ENCODE results near the gene DCDC2.
"Not testable (repeated sequence)": the region's sequence is repeated elsewhere in the genome, so short reads cannot be mapped to it uniquely, and the experiment has no call there.

DCDC2 gene

DNA sequence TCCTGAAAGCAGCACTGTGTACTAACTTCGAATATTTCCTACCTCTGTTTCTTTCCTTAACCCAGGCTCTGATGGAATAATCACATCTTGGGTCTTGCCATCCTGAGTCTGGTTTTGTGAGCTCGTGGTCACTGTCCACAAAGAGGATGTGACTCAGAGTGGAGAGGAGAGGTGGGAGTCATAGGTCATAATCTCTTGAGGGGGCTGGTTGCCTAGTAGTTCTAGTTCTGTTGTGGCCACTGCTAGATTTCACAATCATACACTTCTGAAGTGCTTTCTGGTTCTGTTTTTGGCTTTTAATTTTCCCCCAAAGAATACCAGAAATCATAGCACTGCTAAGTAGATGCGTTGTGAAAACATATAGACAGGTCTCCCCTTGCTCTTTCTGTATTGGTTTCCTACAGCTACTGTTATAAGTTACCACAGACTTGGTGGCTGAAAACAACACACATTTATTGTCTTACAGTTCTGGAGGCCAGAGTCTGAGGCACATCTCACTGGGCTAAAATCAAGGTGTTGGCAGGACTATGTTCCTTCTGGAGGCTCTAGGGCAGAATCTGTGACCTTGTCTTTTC is 129.1 kb downstream of the DCDC2 start:
- no peak for DNase-seq (ENCODE audit: low read depth, low spot score)

DNA sequence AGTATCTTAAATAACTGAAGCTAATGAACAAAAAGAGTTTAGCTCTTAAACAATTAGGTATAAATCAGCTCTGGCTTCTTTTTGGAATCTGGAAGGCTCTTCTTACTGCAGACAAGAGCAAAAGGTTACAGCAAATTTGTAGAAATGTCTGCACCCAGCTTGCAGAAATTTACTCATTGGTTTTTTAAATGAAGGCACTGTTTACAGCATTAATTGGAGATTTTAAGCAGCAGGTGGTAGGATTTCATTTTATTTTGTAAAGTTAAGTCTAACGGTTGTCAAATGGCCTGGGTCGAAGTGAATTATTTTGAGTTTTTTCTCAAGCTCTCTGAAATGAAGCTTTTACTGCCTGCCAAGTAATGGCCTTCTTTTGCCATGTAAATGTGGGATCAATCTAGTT is 129.7 kb downstream of the DCDC2 start:
- H3K27ac ChIP-seq = no peak overlapping the region

More for the DNA sequence above, 129.1 kb downstream of the DCDC2 start:
- no peak overlapping the region for H3K27ac ChIP-seq

DNA sequence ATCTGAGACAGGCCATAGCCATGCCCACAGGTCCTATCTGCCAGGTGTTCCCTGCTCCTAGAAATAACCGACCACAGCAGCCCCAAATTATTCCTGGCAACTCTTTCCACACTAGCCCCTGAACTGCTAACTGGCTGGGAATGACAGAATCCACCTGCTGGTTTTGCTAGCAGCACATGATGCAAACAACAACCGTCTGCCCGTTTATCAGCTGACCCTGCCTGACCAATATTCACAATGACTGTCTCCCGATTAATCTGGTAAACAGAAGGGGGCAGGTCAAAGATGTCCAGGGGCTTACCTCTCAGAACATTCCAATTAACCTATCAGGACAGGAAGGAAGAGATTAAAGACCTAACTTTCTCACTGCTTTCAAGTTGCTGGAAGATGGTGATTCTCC is 130.3 kb downstream of the DCDC2 start:
- no peak overlapping the region for H3K27ac ChIP-seq
- no peak for DNase-seq (ENCODE audit: low read depth, low spot score)

More for the DNA sequence above, 129.7 kb downstream of the DCDC2 start:
- DNase-seq (ENCODE audit: low read depth, low spot score) = no peak

DNA sequence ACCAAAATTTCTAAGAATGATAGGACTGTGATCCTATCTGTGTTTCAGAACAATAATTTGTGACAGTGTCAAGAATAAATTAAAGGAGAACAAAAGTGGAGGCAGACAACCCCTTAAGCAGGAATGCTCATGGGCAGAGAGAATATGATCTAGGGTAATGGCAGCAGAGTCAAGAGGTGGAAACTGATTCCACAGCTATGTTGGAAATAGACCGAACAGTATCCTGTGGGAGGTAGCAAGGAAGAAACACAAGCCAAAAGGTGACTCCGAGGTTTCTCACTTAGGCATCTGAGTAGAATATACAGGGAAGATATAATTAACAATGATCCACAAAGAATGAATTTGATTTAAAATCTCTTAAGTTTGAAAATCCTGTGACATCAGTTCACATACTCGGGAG is 131.3 kb downstream of the DCDC2 start:
- no peak overlapping the region for H3K27ac ChIP-seq

DNA sequence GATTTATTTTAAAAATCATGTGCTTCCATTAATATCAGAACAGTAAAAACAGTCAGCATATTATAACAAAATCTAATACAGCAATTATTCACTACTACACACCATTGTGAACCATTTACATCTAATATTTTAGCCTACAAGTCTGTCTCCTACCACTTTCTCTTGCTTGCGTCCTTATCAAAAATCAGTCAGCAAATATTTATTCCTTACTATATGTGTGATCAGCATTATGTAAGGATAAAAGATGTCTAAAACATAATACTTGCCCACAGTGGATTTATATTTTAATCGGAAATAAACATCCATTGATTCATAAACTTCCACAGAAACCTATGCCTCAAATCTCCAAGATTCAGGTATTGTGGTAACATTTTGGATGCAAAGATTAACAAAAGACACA is 132.0 kb downstream of the DCDC2 start:
- no peak for DNase-seq (ENCODE audit: low read depth, low spot score)
- no peak overlapping the region for H3K27ac ChIP-seq

More for the DNA sequence above, 131.3 kb downstream of the DCDC2 start:
- DNase-seq (ENCODE audit: low read depth, low spot score) = no peak

DNA sequence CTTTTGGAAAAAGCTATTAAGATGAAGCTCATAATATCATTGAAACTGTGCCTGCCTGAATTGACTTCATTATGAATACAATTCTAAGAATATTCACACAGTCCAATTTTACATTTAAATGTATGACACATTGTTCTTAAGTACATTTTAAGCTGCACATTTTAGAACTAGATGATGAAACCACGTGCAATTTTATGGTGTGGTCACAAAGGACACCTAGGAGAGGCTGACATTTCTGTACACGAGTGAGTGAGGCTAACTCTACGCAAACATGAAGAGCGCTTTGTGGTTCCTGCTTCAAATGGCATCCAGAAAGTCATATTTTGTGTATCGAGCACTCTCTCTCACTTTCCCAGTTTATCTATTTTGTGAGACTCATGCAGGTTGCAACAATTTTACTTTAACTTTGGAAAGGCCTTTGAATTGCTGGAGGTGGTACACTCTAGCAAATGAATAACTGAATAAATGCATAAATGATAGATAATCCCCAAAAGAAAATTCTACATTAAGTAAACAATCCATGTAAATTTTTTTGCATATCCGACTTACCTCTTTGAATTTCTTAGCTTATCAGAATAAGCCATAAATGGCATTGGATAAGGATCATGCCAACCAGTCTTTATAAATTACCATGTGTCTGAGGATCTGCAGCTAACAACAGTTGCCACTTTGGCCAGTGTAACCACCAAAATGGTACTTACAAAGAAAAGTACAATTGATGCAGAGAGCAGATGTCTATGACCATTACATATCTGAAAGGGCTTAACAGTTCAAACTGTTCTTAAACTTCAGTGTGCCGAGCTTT is 134.5 kb downstream of the DCDC2 start:
- DNase-seq (ENCODE audit: low read depth, low spot score) = no peak
- H3K27ac ChIP-seq = peak overlapping the region; percentile 35

DNA sequence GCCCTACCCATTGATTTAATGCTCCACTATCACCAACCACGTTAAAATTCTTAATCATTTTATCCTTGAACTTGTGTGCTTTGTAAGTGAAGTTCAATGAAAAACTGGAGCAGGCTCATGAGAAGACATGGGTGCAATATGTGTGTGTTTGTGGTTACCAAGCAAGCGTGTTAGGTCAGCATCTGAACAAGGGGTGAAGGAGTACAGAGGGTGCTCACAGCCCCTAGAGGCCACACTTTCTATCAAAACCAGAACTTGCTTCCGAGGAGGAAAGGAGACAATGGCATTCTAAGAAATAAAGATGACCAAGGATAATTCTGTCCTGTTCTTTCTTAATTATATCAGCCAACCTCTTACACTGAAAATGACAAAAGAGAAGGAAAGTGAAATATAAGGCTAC is 138.2 kb downstream of the DCDC2 start:
- DNase-seq (ENCODE audit: low read depth, low spot score) = no peak
- H3K27ac ChIP-seq = no peak overlapping the region

DNA sequence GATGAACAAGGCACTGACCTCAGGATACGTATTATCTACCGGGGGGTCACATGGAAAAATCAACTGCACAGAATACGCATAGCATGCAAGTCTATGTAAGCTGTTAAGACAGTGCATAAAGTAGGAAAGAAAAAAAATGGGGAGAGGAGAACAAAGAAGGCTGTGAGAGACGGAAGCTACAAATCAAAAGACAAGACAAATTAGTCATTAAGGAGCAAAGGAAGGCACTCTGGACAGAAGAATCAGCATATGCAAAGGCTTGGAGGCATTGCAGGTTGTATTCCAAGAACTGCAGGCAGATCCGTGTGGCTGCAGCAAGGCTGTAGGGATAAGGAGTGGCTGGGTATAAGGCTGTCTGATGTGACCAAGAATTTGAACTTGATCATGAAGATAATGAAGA is 142.9 kb downstream of the DCDC2 start:
- no peak for DNase-seq (ENCODE audit: low read depth, low spot score)
- H3K27ac ChIP-seq = no peak overlapping the region

DNA sequence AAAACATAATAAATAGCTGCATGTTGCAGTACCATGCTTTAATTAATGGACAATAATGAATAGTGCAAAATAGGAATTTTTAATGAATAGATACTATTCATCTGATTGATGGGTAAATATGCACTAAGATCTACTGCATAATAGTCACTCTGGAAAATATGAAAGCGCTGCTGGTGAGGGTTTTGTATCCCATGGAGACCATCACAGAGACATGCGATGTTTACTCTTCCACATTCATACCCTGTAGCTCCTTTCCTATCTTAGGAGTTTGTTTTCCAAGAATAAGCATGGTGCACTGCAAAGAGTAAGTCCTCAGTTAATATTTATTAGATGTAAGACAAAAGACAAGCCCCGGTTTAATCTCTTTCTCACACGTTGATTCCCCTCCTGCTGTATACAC is 150.4 kb downstream of the DCDC2 start:
- H3K27ac ChIP-seq = no peak overlapping the region
- DNase-seq (ENCODE audit: low read depth, low spot score) = no peak

DNA sequence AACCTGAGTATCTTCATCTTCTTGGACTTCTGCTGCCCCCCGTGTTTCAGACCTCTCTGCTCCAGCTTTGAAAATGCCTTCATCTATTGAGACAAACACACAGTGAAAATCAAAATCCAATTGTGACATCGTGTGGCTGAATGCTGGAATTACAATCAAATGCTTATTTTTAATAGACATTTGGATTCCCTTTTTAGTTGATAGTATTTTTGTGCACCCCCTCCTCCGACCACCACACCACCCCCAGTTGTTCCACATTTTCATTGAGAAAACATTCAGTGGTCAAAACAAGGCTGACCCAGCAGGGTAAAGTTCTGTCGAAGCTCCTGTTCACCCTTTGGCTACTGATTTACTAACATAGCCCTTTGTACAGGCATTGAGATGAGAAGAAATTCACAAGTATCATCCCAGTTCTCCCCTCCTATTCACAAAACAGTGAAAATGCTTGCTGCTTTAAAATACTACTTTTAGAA is 152.8 kb downstream of the DCDC2 start:
- DNase-seq (ENCODE audit: low read depth, low spot score) = no peak
- no peak overlapping the region for H3K27ac ChIP-seq

DNA sequence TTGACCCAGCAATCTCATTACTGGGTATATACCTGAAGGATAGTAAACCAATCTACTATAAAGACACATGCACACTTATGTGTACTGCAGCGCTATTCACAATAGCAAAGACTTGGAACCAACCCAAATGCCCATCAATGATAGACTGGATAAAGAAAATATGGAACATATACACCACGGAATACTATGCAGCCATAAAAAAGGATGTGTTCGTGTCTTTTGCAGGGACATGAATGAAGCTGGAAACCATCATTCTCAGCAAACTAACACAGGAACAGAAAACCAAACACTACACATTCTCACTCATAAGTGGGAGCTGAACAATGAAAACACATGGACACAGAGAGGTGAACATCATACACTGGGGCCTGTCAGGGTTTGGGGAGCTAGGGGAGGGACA is 153.7 kb downstream of the DCDC2 start:
- not testable (repeated sequence) for H3K27ac ChIP-seq; DNase-seq (ENCODE audit: low read depth, low spot score)

DNA sequence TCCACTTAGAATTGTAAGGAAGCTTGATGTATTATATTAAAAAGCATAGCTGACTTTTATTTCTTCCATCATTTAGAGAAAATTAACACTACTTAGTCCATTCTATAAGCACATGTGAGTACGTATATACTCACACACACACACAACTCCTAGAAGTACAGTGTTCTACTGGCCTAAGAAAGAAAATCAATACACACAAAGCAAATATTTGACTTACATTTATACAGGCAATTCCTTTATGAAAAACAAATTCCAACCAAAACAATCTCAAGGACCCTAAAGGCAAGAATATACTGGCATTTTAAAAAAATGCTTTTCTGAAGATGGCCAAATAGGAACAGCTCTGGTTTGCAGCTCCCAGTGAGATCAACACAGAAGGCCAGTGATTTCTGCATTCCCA is 160.0 kb downstream of the DCDC2 start:
- DNase-seq (ENCODE audit: low read depth, low spot score) = no peak
- H3K27ac ChIP-seq = no peak overlapping the region

DNA sequence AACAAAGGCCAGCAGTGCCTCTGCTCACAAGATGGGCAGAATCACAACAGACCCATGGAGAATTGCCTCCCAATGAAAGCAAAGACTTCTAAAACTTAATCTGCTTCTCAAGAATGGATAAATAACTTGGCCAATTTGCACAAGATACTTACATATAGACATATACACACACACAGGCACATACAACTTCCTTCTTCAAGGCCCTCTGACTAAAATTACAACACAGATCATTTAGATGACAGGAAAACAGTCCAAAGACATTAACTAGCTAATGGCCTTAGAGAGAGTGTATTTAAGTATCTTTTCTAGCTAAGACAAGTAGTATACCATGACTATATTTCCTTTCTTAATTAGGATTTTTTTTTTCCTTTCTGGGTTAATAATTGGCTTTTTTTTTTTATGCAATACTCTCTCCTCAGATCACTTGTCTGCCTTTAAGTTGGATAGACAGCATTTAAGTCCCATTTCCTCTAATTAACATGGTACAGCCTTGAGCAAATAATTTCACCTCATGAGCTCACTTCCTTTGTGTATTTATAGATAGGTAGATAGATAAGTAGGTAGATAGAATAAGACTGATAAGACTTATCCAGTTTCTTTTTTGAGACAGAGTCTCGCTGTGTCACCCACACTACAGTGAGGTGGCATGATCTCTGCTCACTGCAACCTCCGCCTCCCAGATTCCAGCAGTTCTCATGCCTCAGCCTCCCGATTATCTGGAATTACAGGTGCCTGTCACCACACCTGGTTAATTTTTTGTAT is 161.8 kb downstream of the DCDC2 start:
- H3K27ac ChIP-seq = no peak overlapping the region
- DNase-seq (ENCODE audit: low read depth, low spot score) = no peak

DNA sequence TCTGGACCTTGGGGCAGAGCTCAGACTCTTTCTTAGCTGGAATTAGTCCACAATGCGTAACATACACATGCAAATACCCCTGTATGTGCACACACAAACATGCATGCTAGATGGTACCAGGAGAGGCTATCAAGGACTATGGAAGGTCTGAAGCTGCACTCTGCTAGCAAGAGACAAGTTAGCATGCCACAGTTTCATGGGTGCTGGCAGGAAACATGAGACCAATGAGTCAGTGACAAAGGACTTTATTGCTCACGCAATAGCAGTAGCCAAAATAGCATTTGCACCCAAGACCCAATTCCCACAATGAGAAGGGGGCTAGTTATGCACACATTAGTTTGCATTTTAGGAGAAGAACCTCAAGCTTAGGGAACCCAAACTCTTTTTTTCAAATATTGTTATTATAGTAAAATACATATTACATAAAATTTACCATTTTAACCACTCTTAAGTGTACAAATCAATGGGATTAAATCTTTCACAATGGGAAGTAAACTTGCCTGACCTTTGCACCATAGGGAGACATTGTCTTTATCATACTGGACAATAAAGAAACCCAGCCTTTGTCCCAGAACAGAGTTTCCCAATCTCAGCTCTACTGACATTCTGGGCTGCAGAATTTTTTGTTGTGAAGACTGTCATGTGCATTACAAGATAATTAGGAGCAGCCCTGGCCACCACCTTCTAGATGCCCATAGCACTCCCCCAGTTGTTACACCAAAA is 162.7 kb downstream of the DCDC2 start:
- no peak overlapping the region for H3K27ac ChIP-seq
- no peak for DNase-seq (ENCODE audit: low read depth, low spot score)

DNA sequence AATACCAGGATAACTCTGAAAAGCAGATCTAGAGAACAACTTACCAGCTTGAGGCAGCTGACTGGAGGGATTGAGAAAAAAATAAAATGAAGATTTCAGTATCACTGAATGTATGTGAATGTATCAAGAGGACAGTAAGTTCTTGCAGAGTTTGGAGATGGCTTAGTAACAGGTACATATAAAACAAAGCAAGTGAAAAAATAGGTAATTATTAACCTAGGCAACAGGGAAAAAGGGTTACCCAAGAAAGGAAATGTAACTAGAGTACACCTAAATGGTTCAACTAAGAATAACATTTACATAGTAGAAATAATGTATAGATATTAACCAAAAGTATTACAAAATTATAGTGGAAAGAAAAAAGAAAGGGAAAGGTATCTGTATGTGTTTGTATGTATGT is 164.5 kb downstream of the DCDC2 start:
- H3K27ac ChIP-seq = no peak overlapping the region
- no peak for DNase-seq (ENCODE audit: low read depth, low spot score)

DNA sequence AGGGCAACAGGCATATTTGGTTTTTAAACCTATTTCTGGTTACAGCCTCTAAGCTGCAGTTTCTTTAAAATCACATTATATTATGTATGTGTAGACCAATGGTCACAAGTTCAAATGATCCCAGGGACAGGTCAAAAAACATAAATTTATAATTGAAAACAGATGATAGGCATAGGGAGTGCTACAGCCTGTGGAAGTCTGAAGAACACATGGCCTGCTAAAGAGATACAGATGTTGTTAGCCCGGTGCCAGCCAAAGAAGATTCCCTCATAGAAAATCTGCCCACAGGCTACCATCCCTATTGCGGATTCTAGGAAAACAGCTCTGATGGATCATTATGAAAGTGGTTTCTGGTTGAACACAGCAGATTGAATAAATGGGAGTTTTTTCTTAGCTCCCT is 166.5 kb downstream of the DCDC2 start:
- H3K27ac ChIP-seq = no peak overlapping the region
- no peak for DNase-seq (ENCODE audit: low read depth, low spot score)

DNA sequence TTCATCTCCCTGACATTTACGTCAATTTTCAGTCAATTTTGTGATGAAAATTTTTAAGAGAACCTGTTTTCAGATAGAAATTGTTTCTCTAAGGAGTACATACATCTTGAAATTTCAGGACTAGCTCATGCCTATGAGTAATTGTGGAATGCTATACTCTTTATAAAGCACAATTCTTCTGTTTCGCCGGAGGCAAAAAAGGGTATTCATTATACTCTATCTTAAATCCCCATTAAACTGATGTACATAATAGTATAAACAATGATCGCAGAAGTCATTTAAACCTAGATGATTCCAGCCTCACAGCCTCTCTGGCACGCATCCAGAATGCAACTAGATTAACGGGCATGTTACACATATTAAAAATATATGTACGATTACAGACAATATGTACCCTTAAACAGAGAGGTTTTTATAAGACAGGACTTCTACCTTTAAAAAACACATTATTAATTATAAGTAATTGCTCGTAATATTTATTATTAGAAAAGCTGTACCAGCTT is 169.2 kb downstream of the DCDC2 start:
- no peak for DNase-seq (ENCODE audit: low read depth, low spot score)
- H3K27ac ChIP-seq = no peak overlapping the region

DNA sequence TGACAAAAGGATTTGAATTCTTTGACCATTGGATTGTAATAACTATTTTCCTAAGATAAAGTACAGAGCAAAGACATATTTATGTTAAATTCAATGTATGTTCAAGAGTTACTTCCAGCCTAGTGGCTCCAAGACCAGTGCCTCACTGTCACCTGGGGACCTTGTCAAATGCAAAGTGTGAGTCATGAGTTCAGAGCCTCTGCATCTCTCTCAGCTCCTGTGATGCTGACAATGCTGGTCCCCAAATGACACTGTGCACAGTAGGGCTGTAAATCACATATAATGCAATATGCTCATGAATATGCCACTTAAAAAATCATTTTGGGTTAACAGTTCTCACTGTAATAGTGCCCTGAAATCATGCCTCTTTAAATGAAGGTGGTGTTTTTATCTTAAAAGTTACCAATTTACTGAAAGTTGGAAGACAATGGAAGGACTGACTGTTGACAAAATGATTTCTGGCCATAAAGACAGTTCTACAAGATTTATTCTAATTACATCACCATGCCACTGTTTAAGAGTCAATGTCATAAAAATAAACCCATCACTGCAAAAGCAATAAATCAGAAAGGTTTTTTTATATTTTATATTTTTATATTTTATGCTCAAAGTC is 169.8 kb downstream of the DCDC2 start:
- DNase-seq (ENCODE audit: low read depth, low spot score) = no peak

DNA sequence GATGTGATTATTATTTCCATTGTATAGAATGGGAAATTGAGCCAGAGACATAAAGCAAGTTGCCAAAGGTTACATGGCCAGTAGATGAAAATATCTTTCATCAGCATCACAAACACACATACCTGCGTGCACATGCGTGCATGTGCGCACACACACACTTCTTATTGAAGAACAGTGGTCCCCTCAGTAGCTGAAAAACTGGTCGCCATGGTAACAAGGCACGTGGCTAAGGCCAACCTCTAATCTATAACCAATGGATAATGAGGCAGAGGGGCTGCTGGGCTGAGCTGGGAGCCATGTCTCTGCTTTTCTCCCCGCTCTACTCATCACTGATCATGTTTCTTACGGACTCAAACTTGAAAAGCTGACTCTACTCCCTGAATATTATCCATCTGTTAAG is 171.5 kb downstream of the DCDC2 start:
- no peak for DNase-seq (ENCODE audit: low read depth, low spot score)
- no peak overlapping the region for H3K27ac ChIP-seq

More for the DNA sequence above, 169.8 kb downstream of the DCDC2 start:
- no peak overlapping the region for H3K27ac ChIP-seq

DNA sequence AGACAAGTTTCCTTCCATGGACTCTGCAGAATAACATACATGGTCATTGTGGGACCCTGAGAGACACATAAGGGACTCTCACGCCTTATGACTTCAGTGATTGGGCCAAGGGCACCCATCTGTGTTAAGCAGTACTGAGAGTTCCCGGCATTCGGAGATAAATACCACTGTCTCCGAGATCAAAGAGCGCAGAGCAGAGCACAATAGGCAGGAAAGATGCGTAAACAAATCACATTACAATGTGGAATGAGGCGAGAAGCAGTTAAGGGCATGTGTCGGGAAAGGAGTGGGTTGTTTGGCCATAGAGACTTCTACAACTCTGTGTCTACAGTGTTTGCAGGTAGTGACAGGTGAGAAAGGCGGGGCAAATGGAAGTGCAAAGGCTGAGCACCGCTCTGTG is 174.3 kb downstream of the DCDC2 start:
- no peak overlapping the region for H3K27ac ChIP-seq

More for the DNA sequence above, 174.3 kb downstream of the DCDC2 start:
- no peak for DNase-seq (ENCODE audit: low read depth, low spot score)

Data from epithelial cell of prostate (primary cell).